Heart right ventricle (tissue), 16 donors: ENCODE data around the gene UCP2. TPM values are rescaled to one million over a fixed set of nuclear protein-coding genes. Genes with fewer than 3 reads are reported as not detected.

ENCODE experiments used
- ATAC-seq, 8 donors: fragments of 200-7000 bp; cut with Tn5 transposase; one replicate each; pipeline ENCODE4 v1.9.1; 2020; ENCODE audit warnings: mild to moderate bottlenecking in 8 of 8, moderate library complexity in 8 of 8, moderate number of reproducible peaks in 1 of 8
- DNase-seq, 2 donors: peaks; one replicate each; pipeline ENCODE4 v3.0.0-alpha.2; 2020
- H3K27ac ChIP-seq, 10 donors: fragments of 200-600 bp; sonication (generic) in 2 of 10; one replicate each; pipeline versions ENCODE4 v1.5.0 to v1.8.0; 2020 to 2022; ENCODE audit warnings: mild to moderate bottlenecking in 3 of 10
- H3K27me3 ChIP-seq, 7 donors: fragments of 200-600 bp; one replicate each; pipeline ENCODE4 v1.8.0; 2021 to 2022; ENCODE audit warnings: mild to moderate bottlenecking in 2 of 7
- H3K36me3 ChIP-seq, 9 donors: fragments of 200-600 bp; sonication (generic) in 1 of 9; one replicate each; pipeline versions ENCODE4 v1.5.0 to v1.8.0; 2020 to 2022; ENCODE audit warnings: mild to moderate bottlenecking in 2 of 9
- H3K4me1 ChIP-seq, 9 donors: fragments of 200-600 bp; sonication (generic) in 1 of 9; one replicate each; pipeline versions ENCODE4 v1.5.0 to v1.8.0; 2020 to 2022; ENCODE audit warnings: mild to moderate bottlenecking in 4 of 9
- H3K4me3 ChIP-seq, 10 donors: fragments of 200-600 bp; sonication (generic) in 2 of 10; one replicate each; pipeline versions ENCODE4 v1.5.0 to v1.8.0; 2020 to 2022; ENCODE audit warnings: mild to moderate bottlenecking in 7 of 10, moderate library complexity in 2 of 10
- H3K9me3 ChIP-seq, 11 donors: fragments of 200-600 bp in 10 of 11; sonication (generic) in 2 of 11; one replicate each; pipeline versions ENCODE4 v1.5.0 to v1.8.0; 2013 to 2022; ENCODE audit warnings: mild to moderate bottlenecking in 2 of 11, control low read depth in 1 of 11, moderate library complexity in 1 of 11
- WGBS, 2 donors: extraction: QIAGEN DNeasy Blood & Tissue Kit; methylation state at CpG; one replicate each; pipeline ENCODE4 v1.1.7; 2013; ENCODE audit warnings: inconsistent platforms in 1 of 2; 5-methylcytosine and 5-hydroxymethylcytosine counted together
- intact Hi-C, 10 donors: fragments of 100-400 bp; cut with DNase I; formaldehyde crosslinking; loops; one replicate each; pipeline versions ENCODE4 v1.11.1 to v1.14.2; 2022
- polyA plus RNA-seq, 2 donors: library from polyadenylated mRNA; stranded (reverse); fragments of 200-250 nt; gene quantifications; one replicate each; pipeline ENCODE4 v1.2.3, GENCODE V29; 2013
- total RNA-seq, 10 donors: library from RNA; stranded (reverse); fragmentation: NEBNext Ultra II Directional in 3 of 10; extraction: Animal tissue kit (Norgen Biotek cat#: 25700) in 3 of 10; gene quantifications; one replicate each; pipeline versions ENCODE4 v1.2.1 to v1.2.4, GENCODE V29; 2021 to 2023
- TF ChIP-seq, protein P1 (sequence below), 9 donors: fragments of 200-600 bp; sonication (generic) in 2 of 9; IDR thresholded peaks; one replicate each; pipeline versions ENCODE4 v1.5.0 to v1.8.0; 2021 to 2022; ENCODE audit warnings: antibody characterized with exemption in 9 of 9, mild to moderate bottlenecking in 5 of 9, moderate library complexity in 1 of 9
- donor health status: Arrhythmogenic right ventricular cardiomyopathy.
- donor health status: ischemic (EF 13 %, LVEDD 7.1; RV severe dilation, severe dysfunction).
- donor health status: healthy with polysubstance abuse.
- donor health status: DM: no; HTN: yes; CAD: no.
- donor health status: DM: no; HTN: no; CAD: no.
- donor health status: ischemic (EF 25% LVEDD 6.9; RV normal size, moderate dysfunction).
- donor health status: ischemic (EF 25% LVEDD 5.7; RV mildly dilated, moderate dysfunction).
- donor health status: healthy.
- donor health status: DM: yes; HTN: yes; CAD: no.
- donor health status: Ischemic cardiomyopathy.
- donor health status: ischemic (EF 35%, LVEDD 5.7; RV mildly dilated, moderate dysfunction).
- donor health status: nonischemic (EF 11% LVEDD 7.7; RV severe dilation, severe dysfunction).
- donor health status: DM: yes; HTN: yes; CAD: no.
- donor health status: PGD.
- donor health status: ischemic (EF 29% LVEDD 5.4; RV normal size, mild dysfunction).
- donor health status: nonischemic (EF 23%, LVEDD 6.1; RV moderate dilation, normal function).

Gene UCP2
- total and polyA plus RNA-seq, 12 donors: 10.2 to 73.3 (median 18.1) TPM

DNA sequence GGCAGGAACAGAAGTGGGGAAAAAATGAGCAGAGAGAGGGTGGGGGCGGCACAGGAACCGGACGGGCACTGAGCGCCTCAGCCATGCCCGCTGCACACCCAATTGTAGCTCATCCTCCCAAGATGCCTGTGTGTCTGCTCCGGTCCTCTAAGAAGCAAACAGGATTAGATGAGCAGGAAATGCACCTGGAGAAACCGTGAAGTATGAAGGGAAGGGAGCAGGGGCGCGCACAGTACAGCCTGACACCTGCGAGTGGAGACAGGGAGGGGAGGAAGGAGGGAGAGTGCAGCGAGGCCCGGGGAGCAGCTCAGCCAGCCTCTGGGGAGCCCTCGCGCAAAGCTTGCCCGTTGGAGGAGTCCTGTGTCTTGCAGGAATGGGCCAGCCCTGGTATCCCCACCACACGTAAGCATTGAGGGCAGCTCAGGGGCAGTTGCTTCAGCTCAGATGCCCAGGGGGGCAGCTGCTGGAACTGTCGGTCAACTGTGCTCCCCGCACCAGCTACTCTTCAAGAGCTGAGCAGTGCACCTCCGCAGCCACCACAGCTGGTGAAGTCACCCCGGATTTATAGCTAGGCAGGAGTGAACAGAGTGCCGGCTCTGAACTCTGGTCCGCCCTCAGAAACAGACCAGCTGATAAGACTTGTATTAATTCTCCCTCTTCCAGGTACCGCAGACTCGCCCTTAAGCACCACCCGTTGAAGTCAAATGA lies 24.8 kb downstream of the UCP2 start:
- Histone ChIP-seq H3K27me3 (peaks cover 0 to 34% (median 27%) of the 10 kb centered on the region in 7 donors), H3K4me1 (no peaks in the 10 kb centered on the region), H3K9me3 (no peaks in the 10 kb centered on the region), H3K27ac (no peak overlapping the region), H3K36me3 (no peaks in the 10 kb centered on the region), H3K4me3 (no peak overlapping the region)
- WGBS, 2 donors: 47 to 61% methylated on average over 25 of the region's 25 CpGs
- DNase-seq (no peak), ATAC-seq (no peak)
- TF ChIP-seq, protein P1, sequence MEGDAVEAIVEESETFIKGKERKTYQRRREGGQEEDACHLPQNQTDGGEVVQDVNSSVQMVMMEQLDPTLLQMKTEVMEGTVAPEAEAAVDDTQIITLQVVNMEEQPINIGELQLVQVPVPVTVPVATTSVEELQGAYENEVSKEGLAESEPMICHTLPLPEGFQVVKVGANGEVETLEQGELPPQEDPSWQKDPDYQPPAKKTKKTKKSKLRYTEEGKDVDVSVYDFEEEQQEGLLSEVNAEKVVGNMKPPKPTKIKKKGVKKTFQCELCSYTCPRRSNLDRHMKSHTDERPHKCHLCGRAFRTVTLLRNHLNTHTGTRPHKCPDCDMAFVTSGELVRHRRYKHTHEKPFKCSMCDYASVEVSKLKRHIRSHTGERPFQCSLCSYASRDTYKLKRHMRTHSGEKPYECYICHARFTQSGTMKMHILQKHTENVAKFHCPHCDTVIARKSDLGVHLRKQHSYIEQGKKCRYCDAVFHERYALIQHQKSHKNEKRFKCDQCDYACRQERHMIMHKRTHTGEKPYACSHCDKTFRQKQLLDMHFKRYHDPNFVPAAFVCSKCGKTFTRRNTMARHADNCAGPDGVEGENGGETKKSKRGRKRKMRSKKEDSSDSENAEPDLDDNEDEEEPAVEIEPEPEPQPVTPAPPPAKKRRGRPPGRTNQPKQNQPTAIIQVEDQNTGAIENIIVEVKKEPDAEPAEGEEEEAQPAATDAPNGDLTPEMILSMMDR (IDR thresholded peaks at IDR 0.05): no peak
- intact Hi-C loops: no loop called here

DNA sequence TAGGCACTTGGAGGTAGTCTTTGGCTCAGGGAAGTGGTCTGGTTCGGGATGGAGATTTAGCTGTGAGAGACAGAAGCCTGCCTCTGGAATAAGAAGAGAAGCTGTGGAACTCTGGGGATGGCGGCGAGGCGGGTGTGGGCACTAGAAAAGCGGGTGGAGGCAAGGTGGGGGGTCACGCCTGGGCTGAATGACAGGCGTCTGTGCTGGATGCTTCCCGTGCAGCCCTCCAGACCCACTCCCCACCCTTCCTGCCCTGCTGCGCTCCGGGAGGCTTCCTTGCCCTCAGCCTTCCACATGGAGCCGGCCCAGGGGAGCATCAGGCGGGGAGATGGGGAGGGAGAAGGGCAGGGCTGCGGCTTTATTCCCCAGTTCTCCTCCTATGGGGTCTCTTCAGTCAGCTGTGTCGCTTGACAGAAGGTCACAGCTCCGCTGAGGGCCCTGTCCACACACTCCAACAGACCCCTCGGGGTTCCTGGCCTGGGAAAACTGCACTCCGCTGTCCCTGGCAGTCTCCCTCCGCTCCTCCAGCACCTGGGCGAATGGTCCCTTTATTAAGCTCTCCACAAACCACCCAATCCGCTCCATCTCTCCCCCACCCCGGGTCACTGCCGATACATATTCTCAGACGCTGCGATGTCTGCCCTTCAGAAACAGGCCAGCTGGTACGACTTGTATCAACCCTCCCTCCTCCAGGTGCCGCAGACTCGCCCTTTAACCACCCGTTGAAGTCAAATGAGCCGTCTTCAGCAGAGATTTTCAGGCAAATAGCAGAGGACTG lies 25.6 kb downstream of the UCP2 start:
- H3K4me3 ChIP-seq: no peak overlapping the region
- WGBS, 2 donors: 34 to 42% methylated on average over 27 to 29 of the region's 29 CpGs
- ATAC-seq (peak in 1 of 8 donors; percentile 36), DNase-seq (no peak)
- no peaks in the 10 kb centered on the region for H3K36me3 ChIP-seq
- no peaks in the 10 kb centered on the region for H3K4me1 ChIP-seq
- intact Hi-C loops: no loop called here
- no peak overlapping the region for H3K27ac ChIP-seq
- TF ChIP-seq, protein P1 (IDR thresholded peaks at IDR 0.05): no peak
- H3K9me3 ChIP-seq: no peaks in the 10 kb centered on the region
- peaks cover 0 to 34% (median 27%) of the 10 kb centered on the region in 7 donors for H3K27me3 ChIP-seq

DNA sequence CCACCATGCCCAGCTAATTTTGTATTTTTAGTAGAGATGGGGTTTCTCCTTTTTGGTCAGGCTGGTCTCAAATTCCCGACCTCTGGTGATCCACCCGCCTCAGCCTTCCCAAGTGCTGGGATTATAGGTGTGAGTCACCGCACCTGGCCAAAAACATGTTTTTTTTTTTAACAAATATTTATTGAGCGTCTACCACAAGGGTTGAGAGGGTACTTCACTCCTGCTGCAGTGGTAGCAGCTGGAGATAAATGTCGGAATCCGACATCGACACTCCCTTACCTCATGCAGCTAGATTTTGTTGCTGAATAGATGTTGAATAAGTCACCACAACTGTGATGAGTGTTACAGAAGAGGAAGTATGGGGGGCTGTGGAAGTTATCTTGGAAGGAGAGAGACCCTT lies 30.8 kb downstream of the UCP2 start:
- ATAC-seq (no peak), DNase-seq (no peak)
- peaks cover 0 to 15% (median 11%) of the 10 kb centered on the region in 7 donors for H3K27me3 ChIP-seq
- no peaks in the 10 kb centered on the region for H3K36me3 ChIP-seq
- H3K4me3 ChIP-seq: no peak overlapping the region
- 81 to 86% methylated on average over 7 of the region's 7 CpGs for whole genome bisulfite sequencing, 2 donors
- no peaks in the 10 kb centered on the region for H3K4me1 ChIP-seq
- no peaks in the 10 kb centered on the region for H3K9me3 ChIP-seq
- H3K27ac ChIP-seq: no peak overlapping the region
- TF ChIP-seq, protein P1 (IDR thresholded peaks at IDR 0.05): no peak
- intact Hi-C loops: no loop called here

DNA sequence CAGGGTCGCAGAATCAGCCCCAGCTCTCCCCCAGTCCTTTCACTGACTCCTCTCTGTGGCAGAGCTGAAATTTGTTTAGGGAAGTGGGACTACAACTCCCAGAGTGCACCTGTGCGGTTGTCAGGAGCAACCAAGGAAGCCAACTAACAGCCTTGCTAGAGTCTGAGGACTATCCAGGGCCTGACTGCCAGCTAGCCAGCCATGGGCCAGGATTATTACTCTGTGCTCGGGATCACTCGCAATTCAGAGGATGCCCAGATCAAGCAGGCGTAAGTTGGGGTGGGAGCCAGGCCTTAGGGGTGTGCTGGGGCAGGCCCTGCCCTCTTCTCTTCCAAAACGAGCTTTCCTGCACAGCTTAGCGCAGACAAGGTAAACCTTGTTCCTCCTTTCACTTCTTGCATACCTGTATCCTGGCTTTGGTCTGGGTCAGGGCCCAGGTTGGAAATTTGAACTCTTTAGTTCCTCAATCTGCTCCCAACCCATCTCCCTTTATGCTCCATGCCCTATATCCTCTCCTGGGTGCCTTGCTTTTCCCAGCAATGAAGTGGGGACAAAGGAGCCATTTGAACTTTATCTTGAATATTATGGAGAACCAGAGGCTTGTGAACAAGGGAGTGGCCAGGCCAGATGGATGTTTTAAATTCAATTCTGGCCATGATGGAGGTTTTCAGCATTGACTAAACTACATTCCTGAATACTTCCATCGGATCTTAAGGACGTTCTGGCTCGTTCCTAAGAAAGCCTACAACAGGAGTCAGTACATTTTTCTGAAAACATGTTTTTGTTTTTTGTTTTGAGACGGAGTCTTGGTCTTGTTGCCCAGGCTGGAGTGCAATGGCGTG lies 31.6 kb downstream of the UCP2 start, which contains the start of gene DNAJB13:
Gene DNAJB13 (plus strand): TSS at position 158 of the 842 bp plus-strand sequence. CDS start 44 bp downstream, at position 202.
- ATAC-seq: peak in 3 of 8 donors; percentile 25 to 44 (median 33)
- H3K36me3 ChIP-seq: no peaks in the 10 kb centered on the region
- TF ChIP-seq, protein P1 (IDR thresholded peaks at IDR 0.05): no peak
- no peaks in the 10 kb centered on the region for H3K4me1 ChIP-seq
- no peak within 1 kb of the TSS for H3K4me3 ChIP-seq
- peaks cover 0 to 10% (median 5%) of the 10 kb centered on the region in 7 donors for H3K27me3 ChIP-seq
- H3K27ac ChIP-seq: no peak within 1 kb of the TSS
- H3K9me3 ChIP-seq: no peaks in the 10 kb centered on the region
- WGBS, 2 donors: 81 to 87% methylated on average over 12 of the region's 12 CpGs
- intact Hi-C loops: no loop called here
- DNase-seq: no peak
